Upper lobe of right lung (tissue), 1 donor: ENCODE results near the gene STAT3. TPM values are rescaled to one million over a fixed set of nuclear protein-coding genes. Genes with fewer than 3 reads are reported as not detected.

Experiments used
- ATAC-seq: fragments of 200-7000 bp; cut with Tn5 transposase; one replicate; pipeline ENCODE4 v1.9.1; 2020; ENCODE audit warnings: mild to moderate bottlenecking, moderate library complexity
- DNase-seq: peaks from one replicate; pipeline ENCODE4 v3.0.0-alpha.2; 2020
- H3K27ac ChIP-seq: fragments of 200-600 bp; one replicate; pipeline ENCODE4 v1.8.0; 2022
- H3K27me3 ChIP-seq: fragments of 200-600 bp; one replicate; pipeline ENCODE4 v1.8.0; 2022; ENCODE audit warnings: mild to moderate bottlenecking
- H3K36me3 ChIP-seq: fragments of 200-600 bp; one replicate; pipeline ENCODE4 v1.8.0; 2022
- H3K4me1 ChIP-seq: fragments of 200-600 bp; one replicate; pipeline ENCODE4 v1.8.0; 2022
- H3K4me3 ChIP-seq: fragments of 200-600 bp; one replicate; pipeline ENCODE4 v1.8.0; 2022; ENCODE audit warnings: mild to moderate bottlenecking
- H3K9me3 ChIP-seq: fragments of 200-600 bp; one replicate; pipeline ENCODE4 v1.8.0; 2022
- intact Hi-C: fragments of 100-400 bp; cut with DNase I; formaldehyde crosslinking; loops from one replicate; pipeline ENCODE4 v1.11.0; 2022
- total RNA-seq: library from RNA; stranded (reverse); fragmentation: NEBNext Ultra II Directional; extraction: Animal tissue kit (Norgen Biotek cat#: 25700); gene quantifications from one replicate; pipeline ENCODE4 v1.2.1, GENCODE V29; 2021
- TF ChIP-seq, protein P1 (sequence below): fragments of 200-600 bp; IDR thresholded peaks from one replicate; pipeline ENCODE4 v1.8.0; 2022; ENCODE audit warnings: antibody characterized with exemption
- donor health status: DM: no; HTN: yes; CAD: no; lungs with severe emphysema.

The STAT3 gene
- total RNA-seq, 1 donor from 2014 or later = 309 TPM

- intact Hi-C loops = loop anchor here (5.0 kb wide), 1 partner anchor 87 kb away; no protein-coding TSS in a partner anchor
- Histone ChIP-seq H3K36me3 (no peaks in the 10 kb centered on the region), H3K27me3 (no peaks in the 10 kb centered on the region), H3K27ac (no peak overlapping the region), H3K4me1 (peaks cover 12% of the 10 kb centered on the region), H3K4me3 (no peak overlapping the region), H3K9me3 (no peaks in the 10 kb centered on the region)
- DNase-seq (no peak), ATAC-seq (no peak)
- TF ChIP-seq, protein P1, sequence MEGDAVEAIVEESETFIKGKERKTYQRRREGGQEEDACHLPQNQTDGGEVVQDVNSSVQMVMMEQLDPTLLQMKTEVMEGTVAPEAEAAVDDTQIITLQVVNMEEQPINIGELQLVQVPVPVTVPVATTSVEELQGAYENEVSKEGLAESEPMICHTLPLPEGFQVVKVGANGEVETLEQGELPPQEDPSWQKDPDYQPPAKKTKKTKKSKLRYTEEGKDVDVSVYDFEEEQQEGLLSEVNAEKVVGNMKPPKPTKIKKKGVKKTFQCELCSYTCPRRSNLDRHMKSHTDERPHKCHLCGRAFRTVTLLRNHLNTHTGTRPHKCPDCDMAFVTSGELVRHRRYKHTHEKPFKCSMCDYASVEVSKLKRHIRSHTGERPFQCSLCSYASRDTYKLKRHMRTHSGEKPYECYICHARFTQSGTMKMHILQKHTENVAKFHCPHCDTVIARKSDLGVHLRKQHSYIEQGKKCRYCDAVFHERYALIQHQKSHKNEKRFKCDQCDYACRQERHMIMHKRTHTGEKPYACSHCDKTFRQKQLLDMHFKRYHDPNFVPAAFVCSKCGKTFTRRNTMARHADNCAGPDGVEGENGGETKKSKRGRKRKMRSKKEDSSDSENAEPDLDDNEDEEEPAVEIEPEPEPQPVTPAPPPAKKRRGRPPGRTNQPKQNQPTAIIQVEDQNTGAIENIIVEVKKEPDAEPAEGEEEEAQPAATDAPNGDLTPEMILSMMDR = no peak
Observed at GRCh38 chr17:42424991-42425610, 36.9 kb upstream of the STAT3 start.

- ATAC-seq = no peak
- Histone ChIP-seq H3K27ac (peak overlapping the region; percentile 91), H3K4me3 (peak overlapping the region; percentile 88), H3K4me1 (peaks cover 12% of the 10 kb centered on the region), H3K36me3 (no peaks in the 10 kb centered on the region), H3K27me3 (no peaks in the 10 kb centered on the region), H3K9me3 (no peaks in the 10 kb centered on the region)
- TF ChIP-seq, protein P1 = no peak
- intact Hi-C loops = no loop called here
- no peak for DNase-seq
Observed at GRCh38 chr17:42423766-42424165, 35.5 kb upstream of the STAT3 start.

GRCh38 chr17:42422958-42423712 is 34.9 kb upstream of the STAT3 start, which contains the start of gene CAVIN1:
Gene CAVIN1 (minus strand): TSS chr17:42423256. CDS start chr17:42423097, 159 bp downstream.
- Histone ChIP-seq H3K27ac (peak within 1 kb of the TSS; percentile 91), H3K36me3 (no peaks in the 10 kb centered on the region), H3K4me1 (peaks cover 9% of the 10 kb centered on the region), H3K4me3 (peak within 1 kb of the TSS; percentile 88), H3K9me3 (no peaks in the 10 kb centered on the region), H3K27me3 (no peaks in the 10 kb centered on the region)
- DNase-seq (peak; percentile 98), ATAC-seq (peak; percentile 95)
- intact Hi-C loops = no loop called here
- TF ChIP-seq, protein P1 = no peak

- no peaks in the 10 kb centered on the region for H3K9me3 ChIP-seq
- peak overlapping the region; percentile 91 for H3K27ac ChIP-seq
- H3K4me1 ChIP-seq = peaks cover 12% of the 10 kb centered on the region
- peak overlapping the region; percentile 88 for H3K4me3 ChIP-seq
- DNase-seq (peak; percentile 78), ATAC-seq (peak; percentile 40)
- H3K36me3 ChIP-seq = no peaks in the 10 kb centered on the region
- intact Hi-C loops = no loop called here
- TF ChIP-seq, protein P1 = no peak
- H3K27me3 ChIP-seq = no peaks in the 10 kb centered on the region
Observed at GRCh38 chr17:42422412-42422957, 34.2 kb upstream of the STAT3 start.

DNA sequence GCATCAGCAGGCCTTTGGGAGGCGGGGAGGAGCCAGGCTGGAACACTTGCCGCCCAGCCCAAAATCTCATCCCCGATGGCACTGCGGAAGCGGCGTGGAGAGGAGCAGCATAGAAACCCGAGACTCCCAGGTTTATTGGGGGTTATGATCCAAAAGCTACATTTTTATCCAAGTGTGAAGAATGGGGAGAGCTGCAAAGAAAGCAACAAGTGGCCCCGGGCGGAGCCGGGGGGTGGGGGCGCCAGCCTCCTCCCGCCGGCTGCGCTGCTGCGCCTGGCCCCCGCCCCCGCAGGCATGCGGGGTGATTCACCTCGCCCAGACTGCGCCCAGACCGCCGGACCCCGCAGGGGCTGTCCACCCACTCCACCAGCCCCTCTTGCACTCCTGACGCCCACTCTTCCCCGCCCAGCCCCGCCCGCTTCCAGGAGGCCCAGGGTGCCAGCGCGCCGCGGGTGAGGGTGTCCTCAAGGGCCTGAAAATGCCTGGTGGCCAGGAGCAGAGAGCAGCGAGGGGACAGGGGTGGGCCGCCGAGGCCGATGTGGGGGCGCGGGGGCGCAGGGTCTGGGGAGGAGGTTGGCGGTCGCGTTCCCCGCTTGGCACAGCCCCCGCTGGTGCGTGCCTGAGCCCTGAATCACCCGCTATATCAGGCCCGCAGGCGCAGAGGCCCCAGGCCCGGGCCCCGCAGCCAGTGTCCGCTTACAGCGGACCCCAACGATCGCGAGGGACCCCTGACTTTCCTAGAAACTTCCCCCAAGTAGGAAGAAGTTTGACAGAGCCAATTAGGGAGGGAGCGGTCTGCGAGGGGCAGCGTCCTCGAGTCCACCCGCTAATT is 33.5 kb upstream of the STAT3 start:
- TF ChIP-seq, protein P1 = no peak
- Histone ChIP-seq H3K27me3 (no peaks in the 10 kb centered on the region), H3K9me3 (no peaks in the 10 kb centered on the region), H3K4me1 (peaks cover 16% of the 10 kb centered on the region), H3K36me3 (no peaks in the 10 kb centered on the region), H3K27ac (peak overlapping the region; percentile 91), H3K4me3 (peak overlapping the region; percentile 88)
- intact Hi-C loops = no loop called here
- peak; percentile 37 for ATAC-seq
- peak; percentile 75 for DNase-seq
